Activated naive CD4-positive, alpha-beta T cell treated with anti-CD3 and anti-CD28 coated beads for 36 hours (primary cell): ENCODE data around the gene SLC26A5. TPM values are rescaled to one million over a fixed set of nuclear protein-coding genes. Genes with fewer than 3 reads are reported as not detected.

ENCODE experiments used
- CTCF ChIA-PET: fragments of 350-600 bp; sonication (Branson Sonifier 250); formaldehyde crosslinking; loops from one replicate; lab custom pipeline; 2021; ENCODE audit warnings: antibody characterized with exemption; lab: Charles Lee
- DNase-seq: peaks from one replicate; pipeline ENCODE4 v3.0.0-alpha.2; 2020
- H3K27ac Mint-ChIP-seq: one replicate; pipeline ENCODE4 v1.8.0; 2021; ENCODE audit warnings: mild to moderate bottlenecking, mixed read lengths
- H3K27me3 Mint-ChIP-seq: one replicate; pipeline ENCODE4 v1.8.0; 2021; ENCODE audit warnings: low read depth, mixed read lengths
- H3K36me3 Mint-ChIP-seq: one replicate; pipeline ENCODE4 v1.8.0; 2021; ENCODE audit warnings: low read depth, mixed read lengths
- H3K4me1 Mint-ChIP-seq: one replicate; pipeline ENCODE4 v1.8.0; 2021; ENCODE audit warnings: low read depth, mixed read lengths
- H3K4me3 Mint-ChIP-seq: one replicate; pipeline ENCODE4 v1.8.0; 2021; ENCODE audit warnings: mild to moderate bottlenecking, moderate library complexity, mixed read lengths
- H3K9me3 Mint-ChIP-seq: one replicate; pipeline ENCODE4 v1.8.0; 2021; ENCODE audit warnings: mixed read lengths
- intact Hi-C: fragments of 100-400 bp; cut with micrococcal nuclease; formaldehyde crosslinking; loops from one replicate; pipeline ENCODE4 v1.15.1; 2023
- total RNA-seq, 2 experiments: library from RNA; stranded (reverse); gene quantifications; one replicate each; pipeline ENCODE4 v1.2.3, GENCODE V29; 2021

The SLC26A5 gene
- total RNA-seq, 2 experiments from 2014 or later: not detected

DNA sequence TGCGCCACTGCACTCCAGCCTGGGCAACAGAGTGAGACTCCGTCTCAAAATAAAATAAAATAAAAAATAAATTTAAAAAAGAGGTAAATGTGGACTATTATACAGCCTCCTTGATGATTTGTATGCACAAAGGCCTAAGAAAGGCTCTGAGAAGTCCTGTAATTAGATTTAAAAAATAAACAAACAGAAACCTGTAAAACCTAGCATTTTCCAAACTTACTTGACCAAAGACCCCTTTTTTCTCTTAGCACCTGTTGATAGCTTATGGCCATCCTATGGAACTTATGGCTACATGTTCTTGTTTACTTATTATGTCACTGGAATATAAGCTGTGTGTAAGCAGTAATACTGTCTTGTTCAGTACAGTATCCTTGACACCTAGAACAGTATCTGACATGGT is 107.1 kb downstream of the SLC26A5 start:
- Mint-ChIP-seq H3K4me1 (peaks cover 35% of the 10 kb centered on the region), H3K4me3 (no peak overlapping the region), H3K36me3 (peaks cover 43% of the 10 kb centered on the region), H3K27me3 (no peaks in the 10 kb centered on the region), H3K27ac (peak overlapping the region; percentile 17), H3K9me3 (no peaks in the 10 kb centered on the region)
- DNase-seq: no peak
- intact Hi-C loops: no loop called here
- CTCF ChIA-PET: interaction anchor here (0.6 kb wide), 1 partner anchor 21 kb away, joined by 3 read pairs; no protein-coding TSS in a partner anchor

DNA sequence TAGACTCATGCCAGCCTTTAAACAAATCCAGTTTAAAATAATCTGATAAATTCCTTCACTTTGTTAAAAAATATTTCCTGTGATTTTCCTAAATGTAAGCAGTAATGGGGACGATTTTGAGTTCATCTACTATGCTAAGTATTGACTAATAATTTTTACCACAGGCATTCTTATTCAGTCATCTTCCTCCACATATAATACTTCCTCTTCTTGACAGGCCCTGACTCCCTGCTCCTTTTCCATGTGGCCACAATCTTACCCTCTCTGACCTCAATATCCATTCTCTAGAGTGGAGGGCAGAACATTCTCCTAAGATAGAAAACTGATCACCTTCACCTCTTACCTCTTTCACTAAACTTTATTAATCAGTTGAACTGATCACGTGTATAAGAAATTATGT is 109.2 kb downstream of the SLC26A5 start:
- peaks cover 43% of the 10 kb centered on the region for H3K36me3 Mint-ChIP-seq
- CTCF ChIA-PET: interaction anchor here (0.6 kb wide), 1 partner anchor 454 kb away, joined by 3 read pairs; no protein-coding TSS in a partner anchor
- intact Hi-C loops: no loop called here

DNA sequence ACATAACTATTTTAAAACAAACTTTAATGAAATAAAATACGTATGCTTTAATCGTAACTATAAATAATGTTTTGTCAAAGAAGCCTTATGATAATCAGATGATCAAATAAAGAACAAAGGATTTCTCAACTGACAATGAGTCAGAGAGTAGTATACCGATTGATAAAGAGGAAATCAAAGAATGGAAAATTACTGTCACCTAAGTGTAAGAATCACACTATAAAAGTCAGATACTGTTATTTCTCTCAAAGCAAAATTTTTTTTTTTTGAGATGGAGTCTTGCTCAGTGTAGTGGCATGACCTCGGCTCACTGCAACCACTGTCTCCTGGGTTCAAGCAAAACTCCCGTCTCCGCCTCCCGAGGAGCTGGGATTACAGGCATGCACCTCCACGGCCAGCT is 120.3 kb downstream of the SLC26A5 start:
- intact Hi-C loops: loop anchor here (1.0 kb wide), 2 partner anchors 19 to 82 kb away; partner anchors contain the start of gene DNAJC2
- H3K27ac Mint-ChIP-seq: peak overlapping the region; percentile 94
- peaks cover 30% of the 10 kb centered on the region for H3K36me3 Mint-ChIP-seq
- no peak overlapping the region for H3K4me3 Mint-ChIP-seq
- no peaks in the 10 kb centered on the region for H3K27me3 Mint-ChIP-seq
- H3K9me3 Mint-ChIP-seq: no peaks in the 10 kb centered on the region
- DNase-seq: no peak
- CTCF ChIA-PET: no interaction called here
- peaks cover 27% of the 10 kb centered on the region for H3K4me1 Mint-ChIP-seq

More for the DNA sequence above, 109.2 kb downstream of the SLC26A5 start:
- H3K9me3 Mint-ChIP-seq: no peaks in the 10 kb centered on the region
- H3K27me3 Mint-ChIP-seq: no peaks in the 10 kb centered on the region
- no peak overlapping the region for H3K27ac Mint-ChIP-seq
- H3K4me3 Mint-ChIP-seq: no peak overlapping the region
- H3K4me1 Mint-ChIP-seq: peaks cover 27% of the 10 kb centered on the region
- DNase-seq: no peak

Other genes with a start within 250 kb of the SLC26A5 start
- 10 to 100 TPM; 83.9 to 90.1 TPM for gene PMPCB, start 148.8 kb downstream of the SLC26A5 start, total RNA-seq
- gene DNAJC2, start 101.4 kb downstream of the SLC26A5 start, total RNA-seq: 10 to 100 TPM; 39.8 to 42.1 TPM
- 100 to 1,000 TPM; 119 to 120 TPM for gene PSMC2, start 98.6 kb downstream of the SLC26A5 start, total RNA-seq